Endothelial cell of umbilical vein (primary cell): Measurements from ENCODE around the gene MYH14.

Source experiments
- CTCF ChIP-seq, 2 donors: IDR thresholded peaks; 1 replicate in 1 of 2; 2 replicates in 1 of 2; pipeline ENCODE4 v1.5.1; 2011; ENCODE audit warnings: low read length in 2 of 2, mild to moderate bottlenecking in 2 of 2, moderate library complexity in 2 of 2, control low read depth in 1 of 2, inconsistent platforms in 1 of 2, low read depth in 1 of 2; ENCODE audit not compliant: insufficient read depth in 1 of 2; ENCODE audit errors: extremely low read depth in 1 of 2
- EZH2 ChIP-seq: IDR thresholded peaks from 2 replicates; pipeline ENCODE4 v1.6.1; 2012; ENCODE audit warnings: borderline replicate concordance, low read depth, mild to moderate bottlenecking, moderate library complexity, low read length, inconsistent platforms; ENCODE audit not compliant: severe bottlenecking
- JUN ChIP-seq: IDR thresholded peaks from 2 replicates; pipeline ENCODE4 v1.6.1; 2011; ENCODE audit warnings: borderline replicate concordance, low read depth; ENCODE audit not compliant: insufficient read length, insufficient read depth
- POLR2A ChIP-seq: IDR thresholded peaks from 2 replicates; pipeline ENCODE4 v1.6.1; 2012; ENCODE audit warnings: low read depth, mild to moderate bottlenecking, control low read depth, low read length
- POLR2AphosphoS5 ChIP-seq: IDR thresholded peaks from 2 replicates; pipeline ENCODE4 v1.6.1; 2012; ENCODE audit warnings: low read depth, mild to moderate bottlenecking, control low read depth, low read length, moderate library complexity; ENCODE audit not compliant: insufficient read depth

GRCh38 chr19:50213925-50214324 is 10.5 kb downstream of the MYH14 start:
- TF ChIP-seq POLR2AphosphoS5 (no peak), POLR2A (no peak), CTCF (IDR thresholded peaks at IDR 0.05; ENCODE audit: extremely low read depth in 1 of 2, insufficient read depth in 1 of 2, low read depth in 1 of 2, low read length in 2 of 2) (no peak), EZH2 (no peak), JUN (no peak)
